NCI-H748 treated with DMSO at 0.1 percent for 48 hours (cell line): Measurements from ENCODE around the gene ACACB.

ENCODE experiments used
- DNase-seq: peaks from one replicate; lab custom pipeline; 2025; lab: John Stamatoyannopoulos, UW

The ACACB gene

GRCh38 chr12:109115758-109116610 lies at the start of gene ACACB:
Gene ACACB, plus strand, starts transcription at chr12:109116587. Its CDS starts 22,819 bp downstream, at chr12:109139406.
- DNase-seq = no peak

- DNase-seq = no peak
These were observed 46.8 kb upstream of the ACACB start for GRCh38 chr12:109069307-109070271.

GRCh38 chr12:109074866-109075265 lies 41.5 kb upstream of the ACACB start:
- DNase-seq = no peak

- DNase-seq = no peak
These were observed 33.6 kb upstream of the ACACB start for GRCh38 chr12:109082751-109083150.

GRCh38 chr12:109084425-109084824 lies 32.0 kb upstream of the ACACB start:
- no peak for DNase-seq

GRCh38 chr12:109085590-109085989 lies 30.8 kb upstream of the ACACB start:
- no peak for DNase-seq

GRCh38 chr12:109087250-109087649 lies 29.1 kb upstream of the ACACB start:
- no peak for DNase-seq

GRCh38 chr12:109088818-109089217 lies 27.6 kb upstream of the ACACB start:
- DNase-seq = no peak

- DNase-seq = no peak
These were observed 26.7 kb upstream of the ACACB start for GRCh38 chr12:109089683-109090082.

GRCh38 chr12:109092497-109093021 lies 23.8 kb upstream of the ACACB start:
- DNase-seq = no peak

- DNase-seq = peak; percentile 82
These were observed 23.1 kb upstream of the ACACB start, which contains the start of gene ALKBH2 for GRCh38 chr12:109093022-109093918. Gene ALKBH2, minus strand, starts transcription at chr12:109093472. Its CDS starts 686 bp downstream, at chr12:109092786.

GRCh38 chr12:109097140-109097434 lies 19.3 kb upstream of the ACACB start:
- DNase-seq = no peak

- peak; percentile 85 for DNase-seq
These were observed 18.8 kb upstream of the ACACB start, which contains the start of gene UNG for GRCh38 chr12:109097435-109098182. Gene UNG, plus strand, starts transcription at chr12:109097597. Its CDS starts 83 bp downstream, at chr12:109097680.

GRCh38 chr12:109098183-109098604 lies 18.2 kb upstream of the ACACB start:
- DNase-seq = no peak

- no peak for DNase-seq
These were observed 17.7 kb upstream of the ACACB start for GRCh38 chr12:109098651-109099050.

GRCh38 chr12:109099431-109100020 lies 16.9 kb upstream of the ACACB start:
- no peak for DNase-seq

- DNase-seq = no peak
These were observed 15.6 kb upstream of the ACACB start for GRCh38 chr12:109100741-109101140.

GRCh38 chr12:109102491-109102890 lies 13.9 kb upstream of the ACACB start:
- DNase-seq = no peak

- no peak for DNase-seq
These were observed 11.2 kb upstream of the ACACB start for GRCh38 chr12:109105176-109105575.

- DNase-seq = no peak
These were observed 6.5 kb upstream of the ACACB start for GRCh38 chr12:109109746-109110350.
